Activated CD8-positive, alpha-beta memory T cell treated with anti-CD3 and anti-CD28 coated beads for 24 hours (primary cell): ENCODE data around the gene CACNA1I.

ENCODE experiments used
- DNase-seq: peaks from one replicate; pipeline ENCODE4 v3.0.0-alpha.2; 2020

Gene CACNA1I

GRCh38 chr22:39625569-39626537, 55.3 kb downstream of the CACNA1I start:
- no peak for DNase-seq

GRCh38 chr22:39627208-39627607, 56.7 kb downstream of the CACNA1I start:
- DNase-seq = no peak

GRCh38 chr22:39627865-39628562, 57.5 kb downstream of the CACNA1I start:
- DNase-seq = no peak

- DNase-seq = no peak
Measured at GRCh38 chr22:39628563-39629080, 58.1 kb downstream of the CACNA1I start.

- no peak for DNase-seq
Measured at GRCh38 chr22:39629851-39630250, 59.3 kb downstream of the CACNA1I start.

GRCh38 chr22:39630721-39631120, 60.2 kb downstream of the CACNA1I start:
- DNase-seq = no peak

- DNase-seq = no peak
Measured at GRCh38 chr22:39631381-39632286, 61.1 kb downstream of the CACNA1I start.

- no peak for DNase-seq
Measured at GRCh38 chr22:39634530-39635405, 64.2 kb downstream of the CACNA1I start.

- DNase-seq = no peak
Measured at GRCh38 chr22:39635719-39636118, 65.2 kb downstream of the CACNA1I start.

- no peak for DNase-seq
Measured at GRCh38 chr22:39638958-39639357, 68.4 kb downstream of the CACNA1I start.

- no peak for DNase-seq
Measured at GRCh38 chr22:39641660-39642310, 71.2 kb downstream of the CACNA1I start.

- DNase-seq = no peak
Measured at GRCh38 chr22:39643311-39644083, 72.9 kb downstream of the CACNA1I start.

GRCh38 chr22:39645532-39645931, 75.0 kb downstream of the CACNA1I start:
- DNase-seq = no peak

- DNase-seq = no peak
Measured at GRCh38 chr22:39646398-39647063, 76.0 kb downstream of the CACNA1I start.

GRCh38 chr22:39647836-39648629, 77.5 kb downstream of the CACNA1I start:
- DNase-seq = no peak

- no peak for DNase-seq
Measured at GRCh38 chr22:39648630-39648950, 78.0 kb downstream of the CACNA1I start.

GRCh38 chr22:39649500-39650089, 79.0 kb downstream of the CACNA1I start:
- DNase-seq = no peak
